HG02938 (cell line): ENCODE data around the gene PTMA.
A peak's percentile ranks its signal among the peaks of the same experiment; 100 is the strongest.

ENCODE experiments used
- ATAC-seq: cut with Tn5 transposase; IDR thresholded peaks from one replicate; pipeline ENCODE4 v1.9.1; 2021; ENCODE audit warnings: mild to moderate bottlenecking, moderate library complexity; ENCODE audit not compliant: unreplicated experiment

The PTMA gene

GRCh38 chr2:231674587-231675338, 33.6 kb upstream of the PTMA start:
- peak; percentile 40 for ATAC-seq

- no peak for ATAC-seq
These were observed 32.1 kb upstream of the PTMA start for GRCh38 chr2:231676243-231676642.

GRCh38 chr2:231677632-231678104, 30.7 kb upstream of the PTMA start:
- ATAC-seq, result no peak

- ATAC-seq, result no peak
These were observed 28.4 kb upstream of the PTMA start for GRCh38 chr2:231679908-231680284.

- no peak for ATAC-seq
These were observed 27.9 kb upstream of the PTMA start for GRCh38 chr2:231680285-231680991.

GRCh38 chr2:231680992-231681852, 27.1 kb upstream of the PTMA start:
- no peak for ATAC-seq

GRCh38 chr2:231682603-231683291, 25.6 kb upstream of the PTMA start:
- ATAC-seq, result no peak

GRCh38 chr2:231683292-231684235, 24.8 kb upstream of the PTMA start:
- no peak for ATAC-seq

- no peak for ATAC-seq
These were observed 23.8 kb upstream of the PTMA start for GRCh38 chr2:231684314-231685223.

GRCh38 chr2:231685349-231686191, 22.8 kb upstream of the PTMA start:
- no peak for ATAC-seq

GRCh38 chr2:231686192-231687100, 21.9 kb upstream of the PTMA start:
- no peak for ATAC-seq

- no peak for ATAC-seq
These were observed 21.0 kb upstream of the PTMA start for GRCh38 chr2:231687133-231687852.

- ATAC-seq, result no peak
These were observed 20.4 kb upstream of the PTMA start for GRCh38 chr2:231687961-231688360.

- no peak for ATAC-seq
These were observed 19.6 kb upstream of the PTMA start for GRCh38 chr2:231688719-231689118.

GRCh38 chr2:231689124-231689893, 19.0 kb upstream of the PTMA start:
- ATAC-seq, result no peak
